ENCODE data around the gene SNAI3. TPM values are rescaled to one million over a fixed set of nuclear protein-coding genes. Genes with fewer than 3 reads are reported as not detected.

The SNAI3 gene
- total and polyA plus RNA-seq, 2 experiments from 2014 or later, result 2.9 to 3.7 TPM

DNA sequence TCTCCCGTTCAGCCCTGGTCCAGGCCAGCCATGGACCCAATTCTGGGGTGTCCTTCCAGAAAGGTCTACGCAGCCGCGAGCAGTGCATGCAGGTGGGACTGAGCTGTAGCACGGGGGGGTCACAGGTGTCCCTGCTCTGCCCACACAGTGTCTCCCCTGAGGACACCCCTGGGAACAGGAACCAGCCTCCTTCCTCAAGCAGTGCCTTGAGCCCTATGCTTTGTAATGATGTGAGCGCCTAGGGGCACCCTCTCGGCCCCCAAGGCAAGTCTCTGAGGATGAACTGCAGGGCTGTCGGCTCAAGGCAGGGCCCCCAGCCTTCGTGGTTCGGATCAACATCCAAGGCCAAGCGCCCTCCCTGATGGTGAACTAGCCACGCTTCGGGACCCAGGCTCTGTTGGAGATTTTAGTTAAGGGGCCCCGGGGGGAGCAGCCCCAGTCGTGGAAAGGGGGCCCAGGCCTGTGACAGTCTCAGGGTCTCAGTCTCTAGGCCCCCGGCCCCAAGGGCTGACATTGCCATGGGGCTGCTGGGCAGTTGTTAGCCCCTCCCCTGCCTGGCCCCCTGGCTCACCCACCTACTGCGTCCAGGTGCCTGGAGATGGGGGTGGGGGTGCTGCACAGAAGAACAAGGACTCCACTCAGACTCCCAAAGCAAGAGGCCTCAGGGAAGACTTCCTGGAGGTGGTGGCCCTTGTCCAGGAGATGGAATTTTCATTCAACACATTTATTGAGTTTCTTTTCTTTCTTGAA, 45.6 kb downstream of the SNAI3 start:
- DNase-seq (ENCODE audit: low read depth in 1 of 2, low spot score in 1 of 2), result no peak
- no peak overlapping the region for H3K4me3 ChIP-seq
- no peaks in the 10 kb centered on the region for H3K9me3 ChIP-seq (ENCODE audit: low read depth)
- no peak overlapping the region for H3K27ac ChIP-seq
- H3K4me1 ChIP-seq (ENCODE audit: low read depth), result no peaks in the 10 kb centered on the region
- TF ChIP-seq, protein P1, sequence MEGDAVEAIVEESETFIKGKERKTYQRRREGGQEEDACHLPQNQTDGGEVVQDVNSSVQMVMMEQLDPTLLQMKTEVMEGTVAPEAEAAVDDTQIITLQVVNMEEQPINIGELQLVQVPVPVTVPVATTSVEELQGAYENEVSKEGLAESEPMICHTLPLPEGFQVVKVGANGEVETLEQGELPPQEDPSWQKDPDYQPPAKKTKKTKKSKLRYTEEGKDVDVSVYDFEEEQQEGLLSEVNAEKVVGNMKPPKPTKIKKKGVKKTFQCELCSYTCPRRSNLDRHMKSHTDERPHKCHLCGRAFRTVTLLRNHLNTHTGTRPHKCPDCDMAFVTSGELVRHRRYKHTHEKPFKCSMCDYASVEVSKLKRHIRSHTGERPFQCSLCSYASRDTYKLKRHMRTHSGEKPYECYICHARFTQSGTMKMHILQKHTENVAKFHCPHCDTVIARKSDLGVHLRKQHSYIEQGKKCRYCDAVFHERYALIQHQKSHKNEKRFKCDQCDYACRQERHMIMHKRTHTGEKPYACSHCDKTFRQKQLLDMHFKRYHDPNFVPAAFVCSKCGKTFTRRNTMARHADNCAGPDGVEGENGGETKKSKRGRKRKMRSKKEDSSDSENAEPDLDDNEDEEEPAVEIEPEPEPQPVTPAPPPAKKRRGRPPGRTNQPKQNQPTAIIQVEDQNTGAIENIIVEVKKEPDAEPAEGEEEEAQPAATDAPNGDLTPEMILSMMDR (IDR thresholded peaks at IDR 0.05; ENCODE audit: low read depth, low read length), result no peak
- H3K27me3 ChIP-seq, result peaks cover 38% of the 10 kb centered on the region
- H3K36me3 ChIP-seq, result no peaks in the 10 kb centered on the region

DNA sequence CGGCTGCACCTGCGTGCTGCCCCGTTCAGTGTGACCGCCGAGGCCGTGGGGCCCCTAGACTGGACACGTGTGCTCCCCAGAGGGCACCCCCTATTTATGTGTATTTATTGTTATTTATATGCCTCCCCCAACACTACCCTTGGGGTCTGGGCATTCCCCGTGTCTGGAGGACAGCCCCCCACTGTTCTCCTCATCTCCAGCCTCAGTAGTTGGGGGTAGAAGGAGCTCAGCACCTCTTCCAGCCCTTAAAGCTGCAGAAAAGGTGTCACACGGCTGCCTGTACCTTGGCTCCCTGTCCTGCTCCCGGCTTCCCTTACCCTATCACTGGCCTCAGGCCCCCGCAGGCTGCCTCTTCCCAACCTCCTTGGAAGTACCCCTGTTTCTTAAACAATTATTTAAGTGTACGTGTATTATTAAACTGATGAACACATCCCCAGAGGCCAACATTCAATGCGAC, 46.2 kb downstream of the SNAI3 start:
- TF ChIP-seq, protein P1 (IDR thresholded peaks at IDR 0.05; ENCODE audit: low read depth, low read length), result no peak
- H3K9me3 ChIP-seq (ENCODE audit: low read depth), result no peaks in the 10 kb centered on the region
- no peak overlapping the region for H3K4me3 ChIP-seq
- H3K27me3 ChIP-seq, result peaks cover 44% of the 10 kb centered on the region
- H3K27ac ChIP-seq, result no peak overlapping the region
- DNase-seq (ENCODE audit: low read depth in 1 of 2, low spot score in 1 of 2), result no peak
- H3K4me1 ChIP-seq (ENCODE audit: low read depth), result no peaks in the 10 kb centered on the region
- no peaks in the 10 kb centered on the region for H3K36me3 ChIP-seq

DNA sequence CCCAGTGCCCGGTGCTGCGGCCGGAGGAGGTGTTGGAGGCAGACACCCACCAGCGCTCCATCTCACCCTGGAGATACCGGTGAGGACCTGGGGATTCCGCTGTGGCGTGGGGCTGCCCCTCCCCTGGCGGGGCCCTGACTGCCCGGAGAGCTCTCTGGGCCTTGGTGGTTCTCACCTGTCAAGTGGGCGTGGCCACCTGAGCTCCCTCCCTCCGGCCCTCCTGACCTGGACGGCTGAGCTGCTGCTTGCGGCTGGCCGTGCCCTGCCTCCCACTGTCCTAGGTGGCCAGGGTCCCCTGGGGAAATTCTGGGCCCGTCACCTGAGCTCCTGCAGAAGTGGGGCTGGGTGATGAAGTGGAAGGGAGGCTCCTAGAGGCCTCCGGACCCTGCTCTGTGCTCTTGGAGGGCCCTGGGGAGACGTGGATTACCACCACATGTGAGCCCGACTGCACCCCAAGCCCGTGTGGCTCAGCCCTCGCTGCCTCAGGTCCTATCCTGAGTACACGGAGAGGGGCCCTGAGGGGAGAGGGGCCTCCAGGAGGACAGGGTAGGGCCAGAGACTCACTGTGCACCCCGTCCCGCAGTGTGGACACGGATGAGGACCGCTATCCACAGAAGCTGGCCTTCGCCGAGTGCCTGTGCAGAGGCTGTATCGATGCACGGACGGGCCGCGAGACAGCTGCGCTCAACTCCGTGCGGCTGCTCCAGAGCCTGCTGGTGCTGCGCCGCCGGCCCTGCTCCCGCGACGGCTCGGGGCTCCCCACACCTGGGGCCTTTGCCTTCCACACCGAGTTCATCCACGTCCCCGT, 46.9 kb downstream of the SNAI3 start:
- Histone ChIP-seq H3K27ac (no peak overlapping the region), H3K27me3 (peaks cover 51% of the 10 kb centered on the region), H3K4me1 (ENCODE audit: low read depth) (peaks cover 1% of the 10 kb centered on the region), H3K36me3 (no peaks in the 10 kb centered on the region), H3K9me3 (ENCODE audit: low read depth) (no peaks in the 10 kb centered on the region), H3K4me3 (no peak overlapping the region)
- TF ChIP-seq, protein P1 (IDR thresholded peaks at IDR 0.05; ENCODE audit: low read depth, low read length), result no peak
- DNase-seq (ENCODE audit: low read depth in 1 of 2, low spot score in 1 of 2), result no peak

DNA sequence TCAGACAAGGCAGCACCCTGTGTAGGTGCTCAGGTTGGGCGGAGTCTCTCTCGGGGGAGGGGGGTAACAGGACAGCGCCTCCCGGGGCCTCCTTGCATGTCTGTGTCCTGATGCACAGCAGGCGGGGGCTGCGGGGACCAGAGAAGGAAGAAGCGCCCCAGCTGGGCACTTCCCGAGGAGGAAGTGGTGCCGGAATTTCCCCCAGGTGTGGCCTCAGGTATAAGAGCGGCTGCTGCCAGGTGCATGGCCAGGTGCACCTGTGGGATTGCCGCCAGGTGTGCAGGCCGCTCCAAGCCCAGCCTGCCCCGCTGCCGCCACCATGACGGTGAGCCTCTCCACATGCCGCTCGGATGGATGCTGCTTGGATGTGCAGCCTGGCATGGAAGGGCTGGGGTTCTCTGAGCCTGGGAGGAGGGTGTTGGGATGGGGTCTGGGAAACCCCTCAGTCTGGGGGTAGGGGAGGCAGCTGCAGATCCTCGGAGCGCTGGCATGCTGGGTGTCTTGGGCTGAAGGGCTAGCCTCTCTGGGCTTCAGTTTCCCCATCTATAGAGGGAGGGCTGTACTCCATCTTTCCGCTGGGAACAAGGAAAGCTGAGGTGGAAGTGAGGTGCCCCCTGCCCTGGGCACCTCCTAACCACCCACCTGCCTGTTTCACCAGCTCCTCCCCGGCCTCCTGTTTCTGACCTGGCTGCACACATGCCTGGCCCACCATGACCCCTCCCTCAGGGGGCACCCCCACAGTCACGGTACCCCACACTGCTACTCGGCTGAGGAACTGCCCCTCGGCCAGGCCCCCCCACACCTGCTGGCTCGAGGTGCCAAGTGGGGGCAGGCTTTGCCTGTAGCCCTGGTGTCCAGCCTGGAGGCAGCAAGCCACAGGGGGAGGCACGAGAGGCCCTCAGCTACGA, 47.7 kb downstream of the SNAI3 start, which contains the start of gene IL17C:
IL17C (plus strand) TSS at position 250 of the 908 bp plus-strand sequence; CDS start at position 320, 70 bp downstream.
- TF ChIP-seq, protein P1 (IDR thresholded peaks at IDR 0.05; ENCODE audit: low read depth, low read length), result no peak

More for the DNA sequence above, 47.7 kb downstream of the SNAI3 start, which contains the start of gene IL17C:
- Histone ChIP-seq H3K36me3 (no peaks in the 10 kb centered on the region), H3K27me3 (peaks cover 59% of the 10 kb centered on the region), H3K9me3 (ENCODE audit: low read depth) (no peaks in the 10 kb centered on the region), H3K27ac (no peak within 1 kb of the TSS), H3K4me1 (ENCODE audit: low read depth) (peaks cover 4% of the 10 kb centered on the region), H3K4me3 (no peak within 1 kb of the TSS)
- no peak for DNase-seq (ENCODE audit: low read depth in 1 of 2, low spot score in 1 of 2)

All from cardiac muscle cell (in vitro differentiated cells and primary cell).